ENCODE measurements around the gene GRPEL1.
A peak's percentile ranks its signal among the peaks of the same experiment; 100 is the strongest.
"Not testable (repeated sequence)": the region's sequence is repeated elsewhere in the genome, so short reads cannot be mapped to it uniquely, and the experiment has no call there.

The GRPEL1 gene

DNA sequence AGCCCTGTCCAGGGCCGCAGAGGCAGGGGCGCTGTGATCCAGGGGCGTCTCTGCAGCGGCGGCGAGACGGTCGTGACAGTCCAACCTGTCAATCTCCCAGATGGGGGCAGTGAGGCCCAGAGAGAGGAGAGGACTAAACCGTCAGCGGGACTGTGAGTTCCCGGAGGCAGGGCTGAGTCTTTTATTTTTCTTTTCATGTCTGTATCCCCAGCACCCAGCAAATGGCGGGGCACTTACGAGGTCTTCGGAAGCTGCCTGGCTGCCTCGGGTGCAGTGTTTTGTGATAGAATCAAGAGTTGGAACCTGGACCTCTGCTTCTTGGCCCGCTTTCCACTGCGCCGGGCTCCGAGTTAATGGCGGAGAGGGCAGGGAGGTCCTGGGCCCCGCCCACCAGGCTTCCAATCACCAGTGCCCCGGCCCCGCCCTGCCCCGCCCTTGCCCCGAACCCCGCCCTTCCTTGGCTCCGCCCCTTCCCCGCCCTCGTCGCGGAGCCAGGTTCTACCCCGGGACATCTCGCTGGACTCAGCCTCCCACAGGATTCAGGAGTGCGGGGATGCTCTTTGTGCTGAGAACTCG lies 35.3 kb upstream of the GRPEL1 start:
- peaks cover 11% of the 10 kb centered on the region for H3K4me1 Mint-ChIP-seq (ENCODE audit: low read depth)
- peaks cover 24% of the 10 kb centered on the region for H3K27me3 Mint-ChIP-seq (ENCODE audit: low read depth)
- peak; percentile 78 for DNase-seq (ENCODE audit: low spot score)
- peak overlapping the region; percentile 86 for H3K27ac Mint-ChIP-seq
- H3K36me3 Mint-ChIP-seq (ENCODE audit: low read depth): no peaks in the 10 kb centered on the region
- peak overlapping the region; percentile 97 for H3K4me3 Mint-ChIP-seq
- no peaks in the 10 kb centered on the region for H3K9me3 Mint-ChIP-seq

DNA sequence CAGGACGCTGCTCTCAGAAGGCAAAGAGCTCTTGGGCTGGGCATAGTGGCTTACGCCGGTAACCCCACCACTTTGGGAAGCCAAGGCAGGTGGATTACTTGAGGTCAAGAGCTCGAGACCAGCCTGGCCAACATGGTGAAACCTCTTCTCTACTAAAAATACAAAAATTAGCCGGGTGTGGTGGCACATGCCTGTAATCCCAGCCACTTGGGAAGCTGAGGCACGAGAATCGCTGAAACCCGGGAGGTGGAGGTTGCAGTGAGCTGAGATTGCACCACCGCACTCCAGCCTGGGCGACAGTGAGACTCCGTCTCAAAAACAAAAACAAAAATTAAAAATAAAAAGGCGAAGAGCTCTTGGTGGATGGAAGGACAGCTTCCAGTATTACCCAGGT lies 34.6 kb upstream of the GRPEL1 start:
- H3K4me3 Mint-ChIP-seq: peak overlapping the region; percentile 97
- not testable (repeated sequence) for H3K27ac Mint-ChIP-seq

DNA sequence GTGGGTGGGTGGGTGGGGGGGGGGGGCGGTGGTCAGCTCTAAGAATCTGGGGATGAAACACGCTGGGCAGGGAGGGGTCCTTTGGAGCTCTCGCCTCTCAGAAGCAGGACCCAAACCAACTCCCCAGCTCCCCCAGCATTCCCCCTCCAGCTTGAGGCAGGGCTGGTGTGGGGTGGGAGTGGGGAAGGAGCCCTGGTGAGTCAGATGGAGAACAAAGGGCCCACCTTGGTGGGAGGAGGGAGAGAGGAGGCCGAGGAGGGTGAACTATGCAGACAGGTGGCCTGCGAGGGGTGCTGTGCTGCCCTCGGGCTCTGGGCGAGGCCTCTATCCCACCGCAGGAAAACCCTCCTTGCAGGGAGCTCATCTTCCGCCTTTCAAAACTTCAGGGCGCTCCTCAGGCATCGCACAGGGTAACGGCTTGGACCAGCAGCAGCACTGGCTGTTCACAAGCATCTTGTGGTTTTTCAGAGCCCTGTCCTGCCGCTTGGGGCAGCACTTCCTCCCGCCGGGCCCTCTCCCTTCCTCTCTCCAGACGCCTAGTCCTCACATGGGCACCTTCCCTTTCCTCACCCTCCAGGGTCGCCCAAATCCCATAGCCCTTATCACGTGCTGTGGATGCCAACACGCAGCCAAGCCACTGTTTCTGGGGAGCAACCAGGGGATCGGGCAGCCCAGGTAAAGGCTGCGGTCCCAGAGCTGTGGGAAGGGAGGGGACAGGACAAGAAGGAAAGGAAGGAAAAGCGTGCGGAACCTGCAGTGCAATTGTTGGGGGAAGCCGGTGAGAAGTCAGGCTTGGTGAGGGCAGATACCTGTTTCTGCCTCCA lies 34.0 kb upstream of the GRPEL1 start:
- Mint-ChIP-seq H3K27me3 (ENCODE audit: low read depth) (peaks cover 30% of the 10 kb centered on the region), H3K36me3 (ENCODE audit: low read depth) (no peaks in the 10 kb centered on the region), H3K27ac (peak overlapping the region; percentile 6), H3K4me3 (peak overlapping the region; percentile 97), H3K4me1 (ENCODE audit: low read depth) (peaks cover 11% of the 10 kb centered on the region), H3K9me3 (no peaks in the 10 kb centered on the region)
- peak; percentile 56 for DNase-seq (ENCODE audit: low spot score)

More for the DNA sequence above, 34.6 kb upstream of the GRPEL1 start:
- not testable (repeated sequence) for H3K9me3 Mint-ChIP-seq; DNase-seq (ENCODE audit: low spot score); H3K36me3 Mint-ChIP-seq (ENCODE audit: low read depth)
- Mint-ChIP-seq H3K27me3 (ENCODE audit: low read depth) (peaks cover 29% of the 10 kb centered on the region), H3K4me1 (ENCODE audit: low read depth) (peaks cover 11% of the 10 kb centered on the region)

DNA sequence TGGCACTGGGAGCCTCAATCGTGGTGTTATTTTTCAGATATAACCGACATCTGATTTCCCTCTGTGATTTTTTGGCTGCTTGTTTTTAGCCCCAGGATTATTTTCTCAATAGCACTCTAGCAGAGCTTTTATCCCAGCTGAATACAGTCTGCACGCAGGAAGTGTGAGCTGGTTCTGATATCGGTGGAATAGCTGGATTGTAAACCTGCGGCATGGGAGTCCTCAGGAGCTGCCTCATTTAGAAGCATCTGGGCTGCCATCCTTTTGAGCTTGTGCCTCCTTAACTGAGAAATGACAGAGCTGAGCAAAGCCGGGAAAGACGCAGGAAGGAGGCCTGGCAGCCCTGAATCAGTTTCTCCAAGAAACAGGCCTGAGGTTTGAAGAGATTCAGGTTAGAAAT lies 28.4 kb upstream of the GRPEL1 start:
- H3K27me3 Mint-ChIP-seq (ENCODE audit: low read depth): peaks cover 26% of the 10 kb centered on the region
- no peaks in the 10 kb centered on the region for H3K9me3 Mint-ChIP-seq
- DNase-seq (ENCODE audit: low spot score): no peak
- no peak overlapping the region for H3K27ac Mint-ChIP-seq
- no peak overlapping the region for H3K4me3 Mint-ChIP-seq
- no peaks in the 10 kb centered on the region for H3K4me1 Mint-ChIP-seq (ENCODE audit: low read depth)
- no peaks in the 10 kb centered on the region for H3K36me3 Mint-ChIP-seq (ENCODE audit: low read depth)

DNA sequence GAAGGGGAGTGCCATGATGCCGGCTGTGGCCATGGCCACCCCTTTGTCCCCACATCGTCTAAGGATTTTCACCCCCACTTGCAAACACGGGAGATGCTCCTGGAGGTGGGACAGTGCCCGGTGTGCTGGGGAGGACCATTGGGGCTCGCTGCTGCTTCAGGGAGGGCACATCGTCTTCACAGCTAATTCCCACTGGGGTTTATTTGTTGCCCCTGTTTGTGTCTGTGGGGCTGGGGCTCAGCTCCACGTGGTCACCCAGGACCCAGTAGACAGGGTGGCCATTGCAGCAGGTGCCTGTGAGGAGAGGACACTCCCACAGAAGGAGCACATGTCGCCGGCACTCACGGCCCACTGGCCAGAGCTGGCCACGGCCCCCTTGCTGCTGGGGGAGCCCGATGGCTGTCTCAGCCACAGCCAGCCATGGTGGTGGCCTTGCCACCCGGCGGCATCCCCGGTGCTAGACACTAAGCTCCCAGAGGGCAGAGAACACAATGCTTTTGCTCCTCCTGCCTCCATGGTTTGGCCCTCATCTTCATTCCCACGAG lies 27.8 kb upstream of the GRPEL1 start:
- Mint-ChIP-seq H3K4me3 (no peak overlapping the region), H3K36me3 (ENCODE audit: low read depth) (no peaks in the 10 kb centered on the region), H3K27ac (no peak overlapping the region), H3K9me3 (no peaks in the 10 kb centered on the region), H3K4me1 (ENCODE audit: low read depth) (no peaks in the 10 kb centered on the region), H3K27me3 (ENCODE audit: low read depth) (peaks cover 31% of the 10 kb centered on the region)
- no peak for DNase-seq (ENCODE audit: low spot score)

DNA sequence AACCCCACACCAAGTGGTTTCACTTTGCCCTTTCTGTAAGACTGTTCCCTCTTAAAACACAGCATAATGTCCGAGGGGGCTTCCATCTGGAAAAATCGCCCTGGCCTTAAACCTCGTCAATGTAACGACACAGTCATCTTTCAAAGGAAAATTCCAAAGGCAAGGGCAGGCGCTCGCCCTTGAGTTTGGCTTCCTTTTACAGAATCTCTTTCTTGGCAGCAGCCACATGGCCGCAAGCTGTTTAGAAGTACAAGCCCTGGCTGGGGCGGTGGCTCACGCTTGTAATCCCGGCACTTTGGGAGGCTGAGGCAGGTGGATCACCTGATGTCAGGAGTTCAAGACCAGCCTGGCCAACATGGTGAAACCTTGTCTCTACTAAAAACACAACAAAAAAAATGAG lies 27.1 kb upstream of the GRPEL1 start:
- H3K27ac Mint-ChIP-seq: no peak overlapping the region
- H3K36me3 Mint-ChIP-seq (ENCODE audit: low read depth): no peaks in the 10 kb centered on the region
- H3K4me1 Mint-ChIP-seq (ENCODE audit: low read depth): no peaks in the 10 kb centered on the region
- no peak for DNase-seq (ENCODE audit: low spot score)
- H3K27me3 Mint-ChIP-seq (ENCODE audit: low read depth): peaks cover 31% of the 10 kb centered on the region
- H3K9me3 Mint-ChIP-seq: no peaks in the 10 kb centered on the region
- no peak overlapping the region for H3K4me3 Mint-ChIP-seq

DNA sequence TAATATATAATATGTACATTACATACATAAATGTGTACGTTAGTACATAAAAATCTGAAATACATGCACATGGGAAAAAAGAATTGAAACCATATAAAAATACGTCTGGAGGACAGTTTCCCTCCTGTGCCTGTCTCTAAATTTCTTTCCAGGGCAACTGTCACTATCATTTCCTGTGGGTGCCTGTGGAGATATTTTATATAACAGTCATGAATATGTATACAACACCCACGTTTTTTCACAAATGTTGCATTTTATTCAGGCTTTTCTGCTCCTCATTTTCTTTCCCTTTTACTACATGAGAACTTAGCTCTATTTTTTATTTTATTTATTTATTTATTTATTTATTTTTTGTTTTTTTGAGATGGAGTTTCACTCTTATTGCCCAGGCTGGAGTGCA lies 24.2 kb upstream of the GRPEL1 start:
- no peak overlapping the region for H3K4me3 Mint-ChIP-seq
- H3K9me3 Mint-ChIP-seq: no peaks in the 10 kb centered on the region
- DNase-seq (ENCODE audit: low spot score): no peak
- H3K27ac Mint-ChIP-seq: no peak overlapping the region
- no peaks in the 10 kb centered on the region for H3K4me1 Mint-ChIP-seq (ENCODE audit: low read depth)
- H3K36me3 Mint-ChIP-seq (ENCODE audit: low read depth): no peaks in the 10 kb centered on the region
- H3K27me3 Mint-ChIP-seq (ENCODE audit: low read depth): peaks cover 34% of the 10 kb centered on the region

DNA sequence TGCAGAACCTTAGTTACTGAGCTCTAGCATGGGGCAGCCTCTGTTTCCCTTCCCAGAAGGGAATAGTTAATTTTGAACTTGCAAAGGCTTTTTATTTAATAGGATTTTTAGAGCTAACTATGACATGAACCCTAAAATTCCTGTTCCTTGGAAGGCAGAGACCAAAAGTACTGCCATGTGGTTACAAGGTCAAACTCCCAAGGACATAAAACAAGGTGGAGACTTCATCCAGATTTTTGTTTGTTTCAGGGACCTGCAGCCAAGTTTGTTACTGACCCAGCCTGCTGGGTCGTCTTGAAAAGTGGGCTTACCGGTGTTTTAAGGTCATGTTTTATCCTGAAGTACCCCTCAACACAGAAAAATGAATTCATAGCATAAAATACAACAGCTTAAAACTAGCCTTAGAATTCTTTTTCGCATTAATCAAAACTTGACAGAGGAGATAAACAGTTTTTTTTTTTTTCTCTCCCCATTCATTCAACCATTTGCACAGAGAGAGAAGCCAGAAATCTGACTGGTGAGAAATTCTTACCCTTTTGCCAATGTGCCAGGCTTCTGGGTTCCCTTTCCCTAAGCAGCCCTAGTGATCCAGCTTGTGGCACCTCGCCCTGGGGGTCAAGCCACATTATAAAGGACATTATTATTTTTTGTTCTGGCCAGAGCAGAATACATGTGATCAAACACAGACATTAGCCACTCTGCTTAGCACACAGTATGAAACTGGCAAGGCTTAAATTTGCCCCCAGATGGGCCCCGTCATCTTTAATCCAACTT lies 21.5 kb upstream of the GRPEL1 start:
- H3K4me3 Mint-ChIP-seq: no peak overlapping the region
- DNase-seq (ENCODE audit: low spot score): no peak
- peaks cover 5% of the 10 kb centered on the region for H3K9me3 Mint-ChIP-seq
- peaks cover 38% of the 10 kb centered on the region for H3K27me3 Mint-ChIP-seq (ENCODE audit: low read depth)
- no peaks in the 10 kb centered on the region for H3K36me3 Mint-ChIP-seq (ENCODE audit: low read depth)
- no peaks in the 10 kb centered on the region for H3K4me1 Mint-ChIP-seq (ENCODE audit: low read depth)
- H3K27ac Mint-ChIP-seq: no peak overlapping the region

DNA sequence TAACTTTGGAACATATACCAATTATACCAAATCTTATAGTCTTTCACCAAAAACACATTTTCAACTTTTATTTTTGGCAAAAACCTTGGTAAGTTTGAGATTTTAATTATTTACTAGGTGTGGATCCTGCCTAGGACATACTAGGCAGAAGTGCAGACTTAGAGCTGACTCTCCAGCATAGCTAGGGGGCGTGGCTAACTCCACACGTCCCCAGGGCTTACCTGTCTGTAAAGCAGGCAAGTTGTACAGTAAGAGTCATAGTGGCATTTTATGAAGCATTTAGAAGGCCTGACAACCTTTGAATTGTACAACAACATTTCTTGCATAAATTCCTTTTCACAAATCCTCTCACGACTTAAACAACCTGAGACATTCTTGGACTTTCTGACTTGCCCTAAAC lies 19.2 kb upstream of the GRPEL1 start:
- H3K27ac Mint-ChIP-seq: no peak overlapping the region
- H3K27me3 Mint-ChIP-seq (ENCODE audit: low read depth): peaks cover 37% of the 10 kb centered on the region
- peaks cover 2% of the 10 kb centered on the region for H3K4me1 Mint-ChIP-seq (ENCODE audit: low read depth)
- H3K9me3 Mint-ChIP-seq: peaks cover 5% of the 10 kb centered on the region
- no peak overlapping the region for H3K4me3 Mint-ChIP-seq
- no peaks in the 10 kb centered on the region for H3K36me3 Mint-ChIP-seq (ENCODE audit: low read depth)
- no peak for DNase-seq (ENCODE audit: low spot score)

DNA sequence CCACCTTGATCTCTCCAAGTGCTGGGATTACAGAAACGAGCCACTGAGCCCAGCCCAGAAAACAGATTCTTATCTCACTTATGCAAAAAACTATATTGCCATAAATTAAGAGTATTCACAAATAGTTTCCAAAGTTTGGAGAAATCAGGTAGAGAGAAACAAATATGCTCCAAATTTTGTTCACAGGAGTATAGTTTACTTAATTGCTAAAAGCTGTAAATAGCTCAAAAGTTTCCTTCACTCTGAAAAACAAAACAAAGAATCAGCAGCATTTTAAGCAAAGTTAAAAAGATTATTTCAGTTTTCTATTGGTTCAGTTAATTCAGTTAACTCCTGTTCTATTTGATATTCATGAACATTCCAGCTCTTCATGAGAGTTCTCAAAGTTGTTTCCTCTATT lies 18.5 kb upstream of the GRPEL1 start:
- H3K4me3 Mint-ChIP-seq: no peak overlapping the region
- H3K27ac Mint-ChIP-seq: no peak overlapping the region
- peaks cover 43% of the 10 kb centered on the region for H3K27me3 Mint-ChIP-seq (ENCODE audit: low read depth)
- peaks cover 5% of the 10 kb centered on the region for H3K9me3 Mint-ChIP-seq
- no peaks in the 10 kb centered on the region for H3K36me3 Mint-ChIP-seq (ENCODE audit: low read depth)
- peaks cover 2% of the 10 kb centered on the region for H3K4me1 Mint-ChIP-seq (ENCODE audit: low read depth)
- DNase-seq (ENCODE audit: low spot score): no peak

DNA sequence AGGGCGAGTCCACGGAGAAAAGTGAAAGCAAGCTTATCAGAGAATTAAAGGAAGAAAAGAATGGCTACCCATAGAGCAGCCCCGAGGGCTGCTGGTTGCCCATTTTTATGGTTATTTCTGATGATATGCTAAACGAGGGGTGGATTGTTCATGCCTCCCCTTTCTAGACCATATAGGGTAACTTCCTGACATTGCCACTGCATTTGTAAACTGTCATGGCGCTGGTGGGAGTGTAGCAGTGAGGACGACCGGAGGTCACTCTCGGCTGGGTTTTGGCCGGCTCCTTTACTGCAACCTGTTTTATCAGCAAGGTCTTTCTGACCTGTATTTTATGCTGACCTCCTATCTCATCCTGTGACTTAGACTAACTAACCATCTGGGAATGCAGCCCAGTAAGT lies 16.7 kb upstream of the GRPEL1 start:
- peaks cover 55% of the 10 kb centered on the region for H3K27me3 Mint-ChIP-seq (ENCODE audit: low read depth)

DNA sequence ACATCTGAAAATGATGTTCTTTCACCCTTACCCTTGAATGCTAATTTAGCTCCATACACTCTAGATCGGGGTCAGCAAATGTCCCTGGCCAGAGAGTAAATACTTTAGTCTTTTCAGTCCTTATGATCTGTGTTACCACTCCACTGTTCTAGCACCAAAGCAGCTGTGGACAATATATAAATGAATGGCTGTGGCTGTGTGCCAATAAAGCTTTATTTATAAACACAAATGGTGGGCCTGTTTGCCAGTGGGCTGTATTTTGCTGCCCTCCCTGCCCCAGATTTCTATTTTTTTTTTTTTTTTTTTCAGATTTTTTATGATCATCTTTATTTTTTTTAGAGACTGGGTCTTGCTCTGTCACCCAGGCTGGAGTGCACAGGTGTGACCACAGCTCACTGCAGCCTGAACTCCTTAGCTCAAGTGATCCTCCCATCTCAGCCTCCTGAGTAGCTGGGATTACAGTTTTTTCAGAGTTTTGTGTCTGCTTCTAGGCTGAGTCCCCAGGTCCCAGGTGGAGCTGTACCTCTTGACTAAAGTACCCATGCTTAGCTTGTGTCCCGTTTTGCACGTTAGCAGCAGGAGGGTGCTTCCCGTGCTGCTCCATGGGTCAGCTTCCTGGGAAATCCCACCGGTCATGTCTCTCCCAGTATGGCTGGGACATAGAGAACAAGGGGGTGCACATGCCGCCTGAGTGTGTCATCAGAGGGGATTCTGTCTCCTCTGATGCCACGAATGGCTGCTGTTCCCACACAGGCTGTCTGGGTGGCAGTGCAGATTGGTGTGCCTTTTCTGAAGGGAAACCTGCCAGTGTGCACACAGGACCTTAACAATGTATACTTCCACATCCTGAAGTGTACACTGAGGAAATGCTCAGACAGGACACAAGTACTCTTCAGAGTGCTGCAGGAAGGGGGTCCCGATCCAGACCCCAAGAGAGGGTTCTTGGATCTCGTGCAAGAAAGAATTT lies 16.0 kb upstream of the GRPEL1 start:
- no peak for DNase-seq (ENCODE audit: low spot score)
- Mint-ChIP-seq H3K4me1 (ENCODE audit: low read depth) (peaks cover 2% of the 10 kb centered on the region), H3K4me3 (peak overlapping the region; percentile 45), H3K27me3 (ENCODE audit: low read depth) (peaks cover 55% of the 10 kb centered on the region), H3K27ac (no peak overlapping the region), H3K36me3 (ENCODE audit: low read depth) (no peaks in the 10 kb centered on the region), H3K9me3 (peaks cover 5% of the 10 kb centered on the region)

More for the DNA sequence above, 16.7 kb upstream of the GRPEL1 start:
- H3K4me1 Mint-ChIP-seq (ENCODE audit: low read depth); H3K36me3 Mint-ChIP-seq (ENCODE audit: low read depth); H3K27ac Mint-ChIP-seq; H3K9me3 Mint-ChIP-seq; DNase-seq (ENCODE audit: low spot score): not testable (repeated sequence)
- H3K4me3 Mint-ChIP-seq: peak overlapping the region; percentile 45

DNA sequence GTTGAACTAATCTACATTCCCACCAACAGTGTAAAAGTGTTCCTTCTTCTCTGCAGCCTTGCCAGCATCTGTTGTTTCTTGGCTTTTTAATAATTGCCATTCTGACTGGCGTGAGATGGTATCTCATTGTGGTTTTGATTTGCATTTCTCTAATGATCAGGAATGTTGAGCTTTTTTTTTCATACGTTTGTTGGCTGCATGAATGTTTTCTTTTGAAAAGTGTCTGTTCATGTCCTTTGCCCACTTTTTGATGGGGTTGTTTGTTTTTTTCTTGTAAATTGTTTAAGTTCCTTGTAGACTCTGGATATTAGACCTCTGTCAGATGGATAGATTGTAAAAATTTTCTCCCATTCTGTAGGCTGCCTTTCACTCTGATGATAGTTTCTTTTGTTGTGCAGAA lies 12.0 kb upstream of the GRPEL1 start:
- not testable (repeated sequence) for H3K4me1 Mint-ChIP-seq (ENCODE audit: low read depth); H3K27ac Mint-ChIP-seq; H3K36me3 Mint-ChIP-seq (ENCODE audit: low read depth); H3K4me3 Mint-ChIP-seq; DNase-seq (ENCODE audit: low spot score); H3K9me3 Mint-ChIP-seq
- peaks cover 47% of the 10 kb centered on the region for H3K27me3 Mint-ChIP-seq (ENCODE audit: low read depth)

Data from T-helper 2 cell treated with Interferon-gamma antibody and Interleukin-4, amounts not matched to agents 5 μg/mL and 100 μg/mL, for 36 hours (primary cell).